Measurements from ENCODE around the gene CAMK1D.

CAMK1D gene

DNA sequence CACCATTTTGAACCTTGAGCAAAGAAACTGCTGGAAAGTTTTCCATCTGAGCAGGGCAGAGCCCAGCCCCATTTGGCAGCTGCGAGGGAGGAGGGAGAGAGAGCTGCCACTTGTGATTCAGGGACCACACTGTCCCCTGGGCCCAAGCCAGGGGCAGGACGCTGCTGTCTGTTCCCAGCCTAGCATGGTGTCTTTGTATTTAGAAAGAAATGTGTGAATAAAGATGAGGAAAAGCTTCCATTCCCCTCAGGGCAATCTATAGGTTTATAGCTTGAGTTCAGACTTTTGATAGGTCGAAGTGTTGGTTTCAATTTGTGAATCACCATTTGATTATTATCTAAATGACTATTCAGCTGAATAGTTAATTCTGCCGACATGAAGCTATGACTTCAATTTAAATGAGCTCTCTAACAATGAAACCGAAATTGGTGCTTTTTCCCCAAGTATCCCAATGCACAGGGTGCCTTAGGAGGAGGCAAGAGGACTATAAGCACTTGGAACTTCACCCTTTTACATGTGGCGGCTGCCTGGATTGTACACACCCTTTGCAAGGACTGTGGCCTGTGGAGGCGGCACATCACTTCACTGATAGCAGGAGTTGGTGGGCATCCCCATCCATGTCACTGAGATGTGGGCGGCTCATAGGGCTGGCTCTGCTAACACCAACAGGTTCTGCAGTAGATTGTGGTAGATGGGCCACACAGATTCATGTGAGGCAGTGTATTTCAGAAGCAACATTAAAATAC is 428.7 kb downstream of the CAMK1D start:
- no peak overlapping the region for H3K4me3 ChIP-seq
- H3K36me3 ChIP-seq: no peaks in the 10 kb centered on the region
- no peaks in the 10 kb centered on the region for H3K27me3 ChIP-seq
- DNase-seq: no peak
- H3K4me1 ChIP-seq: peaks cover 0 to 3% (median 0%) of the 10 kb centered on the region in 4 donors
- no peaks in the 10 kb centered on the region for H3K9me3 ChIP-seq
- TF ChIP-seq CTCF (IDR thresholded peaks at IDR 0.05): no peak
- intact Hi-C loops (cut with DNase I; ENCODE audit: low total_unique reads): no loop called here
- no peak overlapping the region for H3K27ac ChIP-seq

DNA sequence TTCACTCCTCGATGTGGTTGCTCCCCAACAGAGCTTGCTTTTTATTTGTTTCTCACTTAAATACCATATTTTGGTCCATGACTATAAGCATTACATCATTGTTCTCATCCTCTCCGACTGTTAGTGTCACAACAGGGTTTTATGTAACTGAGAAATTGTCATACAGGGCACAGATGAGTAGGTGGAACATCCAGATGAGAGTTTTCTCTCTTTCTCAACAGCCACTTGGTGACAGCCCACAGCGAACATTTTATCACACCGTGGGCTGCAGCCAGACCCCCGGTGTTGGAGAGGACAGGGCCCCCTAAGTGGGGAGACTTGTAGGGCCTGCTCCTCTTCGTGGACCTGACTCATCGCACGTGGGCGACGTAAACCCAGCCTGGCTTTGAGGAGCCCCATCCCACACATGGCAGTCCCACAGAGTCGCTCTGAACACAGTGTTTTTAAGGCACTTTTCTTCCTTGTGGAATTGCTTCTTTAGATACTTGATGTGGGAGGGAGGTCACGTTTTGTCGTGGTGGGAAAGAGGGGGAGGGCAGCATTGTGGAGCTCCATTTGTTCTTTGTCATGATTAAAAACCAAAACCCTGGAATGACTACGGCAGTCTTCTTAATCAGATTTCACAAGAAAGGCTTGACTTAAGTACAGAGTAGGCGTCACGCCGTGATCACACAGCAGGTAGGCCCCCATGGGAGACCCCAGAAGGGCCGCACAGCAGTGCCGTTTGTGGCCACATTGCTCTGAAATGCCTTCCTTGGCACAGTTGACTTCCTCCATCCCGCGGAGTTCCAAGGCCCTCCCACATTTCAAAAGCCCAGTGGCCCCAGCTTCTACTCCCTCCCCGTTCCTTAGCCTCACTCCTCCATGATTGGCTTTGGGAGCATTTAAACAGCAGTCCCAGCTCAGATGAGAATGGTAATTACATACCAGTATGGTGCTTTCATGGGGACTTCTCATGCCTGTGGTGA is 431.6 kb downstream of the CAMK1D start:
- Histone ChIP-seq H3K4me1 (peaks cover 0 to 11% (median 3%) of the 10 kb centered on the region in 4 donors), H3K9me3 (no peaks in the 10 kb centered on the region), H3K27ac (peak overlapping the region in 1 of 2 donors; percentile 17), H3K36me3 (no peaks in the 10 kb centered on the region), H3K4me3 (no peak overlapping the region), H3K27me3 (no peaks in the 10 kb centered on the region)
- DNase-seq: peak in 1 of 2 donors; percentile 57
- intact Hi-C loops (cut with DNase I; ENCODE audit: low total_unique reads): loop anchor here (5.0 kb wide), 1 partner anchor 276 kb away; no protein-coding TSS in a partner anchor
- no peak for TF ChIP-seq CTCF (IDR thresholded peaks at IDR 0.05)

GRCh38 chr10:12781976-12782375 is 432.6 kb downstream of the CAMK1D start:
- Histone ChIP-seq H3K27ac (no peak overlapping the region), H3K9me3 (no peaks in the 10 kb centered on the region), H3K27me3 (no peaks in the 10 kb centered on the region), H3K4me1 (peaks cover 0 to 11% (median 3%) of the 10 kb centered on the region in 4 donors), H3K4me3 (no peak overlapping the region), H3K36me3 (no peaks in the 10 kb centered on the region)
- DNase-seq: no peak
- intact Hi-C loops (cut with DNase I; ENCODE audit: low total_unique reads): loop anchor here (5.0 kb wide), 1 partner anchor 275 kb away; no protein-coding TSS in a partner anchor
- no peak for TF ChIP-seq CTCF (IDR thresholded peaks at IDR 0.05)

DNA sequence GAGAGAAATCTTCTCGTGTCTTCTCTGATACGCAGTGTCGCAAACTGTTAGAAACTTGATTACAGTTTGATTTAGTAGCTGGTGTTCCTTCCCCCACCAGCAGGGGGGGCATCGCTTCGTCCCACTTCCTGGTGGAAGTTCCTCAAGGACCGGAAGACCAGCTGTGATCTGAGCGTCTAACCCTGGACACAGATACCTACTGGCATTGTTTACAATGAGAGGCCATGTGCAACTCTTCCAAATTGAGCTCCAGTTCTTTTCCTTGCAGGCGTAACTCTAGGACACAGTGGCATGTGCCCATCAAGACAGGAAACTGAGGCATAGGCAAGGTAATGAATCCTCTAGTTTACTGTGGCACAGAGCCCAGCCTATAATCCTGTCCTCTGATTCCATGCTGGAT is 433.2 kb downstream of the CAMK1D start:
- Histone ChIP-seq H3K4me1 (peaks cover 0 to 11% (median 3%) of the 10 kb centered on the region in 4 donors), H3K27ac (no peak overlapping the region), H3K27me3 (no peaks in the 10 kb centered on the region), H3K36me3 (no peaks in the 10 kb centered on the region), H3K9me3 (no peaks in the 10 kb centered on the region), H3K4me3 (no peak overlapping the region)
- intact Hi-C loops (cut with DNase I; ENCODE audit: low total_unique reads): loop anchor here (5.0 kb wide), 1 partner anchor 275 kb away; no protein-coding TSS in a partner anchor
- DNase-seq: no peak
- peak; percentile 61 to 66 for TF ChIP-seq CTCF (IDR thresholded peaks at IDR 0.05)

DNA sequence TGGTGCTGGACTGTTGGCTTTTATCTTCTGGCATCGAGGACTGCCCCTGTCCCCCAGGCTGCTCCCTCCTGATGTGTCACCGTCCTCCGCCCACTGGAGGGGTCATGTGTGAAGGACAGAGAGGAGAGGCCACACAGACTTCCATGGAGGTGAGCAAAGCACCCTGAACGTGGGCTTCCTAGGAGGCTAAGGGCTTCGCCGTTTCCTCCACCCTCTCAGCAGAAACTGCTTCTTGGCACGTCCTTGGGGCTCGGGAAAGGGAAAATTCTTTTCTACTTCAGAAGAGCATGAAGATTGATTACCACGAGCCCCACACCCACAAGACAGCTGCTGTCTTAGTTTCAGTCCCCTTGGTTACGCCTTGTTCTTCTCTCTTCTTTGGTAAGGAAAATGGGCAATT is 433.9 kb downstream of the CAMK1D start:
- Histone ChIP-seq H3K36me3 (no peaks in the 10 kb centered on the region), H3K4me1 (peaks cover 0 to 11% (median 3%) of the 10 kb centered on the region in 4 donors), H3K27ac (no peak overlapping the region), H3K9me3 (no peaks in the 10 kb centered on the region), H3K4me3 (no peak overlapping the region), H3K27me3 (no peaks in the 10 kb centered on the region)
- DNase-seq: no peak
- TF ChIP-seq CTCF (IDR thresholded peaks at IDR 0.05): no peak
- intact Hi-C loops (cut with DNase I; ENCODE audit: low total_unique reads): loop anchor here (5.0 kb wide), 1 partner anchor 274 kb away; no protein-coding TSS in a partner anchor
